Effector memory CD8-positive, alpha-beta T cell (primary cell): Measurements from ENCODE around the gene ABHD17B.
A peak's percentile ranks its signal among the peaks of the same experiment; 100 is the strongest.

ENCODE experiments used
- ATAC-seq: fragments of 150-1000 bp; cut with Tn5 transposase; replicated peaks from 2 replicates; pipeline ENCODE4 v1.10.0; 2021; ENCODE audit warnings: mild to moderate bottlenecking, moderate library complexity
- DNase-seq, 3 experiments: peaks; one replicate each; pipeline ENCODE4 v3.0.0; 2021
- H3K27ac Mint-ChIP-seq, 2 donors: one replicate each; pipeline ENCODE4 v1.8.0; 2022; ENCODE audit warnings: mild to moderate bottlenecking in 2 of 2, mixed read lengths in 2 of 2, moderate library complexity in 2 of 2
- H3K27me3 Mint-ChIP-seq, 2 donors: one replicate each; pipeline ENCODE4 v1.8.0; 2022; ENCODE audit warnings: mixed read lengths in 2 of 2
- H3K36me3 Mint-ChIP-seq: one replicate; pipeline ENCODE4 v1.8.0; 2022; ENCODE audit warnings: mild to moderate bottlenecking, moderate library complexity, mixed read lengths; ENCODE audit not compliant: insufficient read depth
- H3K4me1 Mint-ChIP-seq, 2 donors: one replicate each; pipeline ENCODE4 v1.8.0; 2022; ENCODE audit warnings: low read depth in 2 of 2, mixed read lengths in 2 of 2
- H3K4me3 Mint-ChIP-seq, 2 donors: one replicate each; pipeline ENCODE4 v1.8.0; 2022; ENCODE audit warnings: mild to moderate bottlenecking in 2 of 2, mixed read lengths in 2 of 2, moderate library complexity in 2 of 2
- H3K9me3 Mint-ChIP-seq, 2 donors: one replicate each; pipeline ENCODE4 v1.8.0; 2022; ENCODE audit warnings: mixed read lengths in 2 of 2

The ABHD17B gene

DNA sequence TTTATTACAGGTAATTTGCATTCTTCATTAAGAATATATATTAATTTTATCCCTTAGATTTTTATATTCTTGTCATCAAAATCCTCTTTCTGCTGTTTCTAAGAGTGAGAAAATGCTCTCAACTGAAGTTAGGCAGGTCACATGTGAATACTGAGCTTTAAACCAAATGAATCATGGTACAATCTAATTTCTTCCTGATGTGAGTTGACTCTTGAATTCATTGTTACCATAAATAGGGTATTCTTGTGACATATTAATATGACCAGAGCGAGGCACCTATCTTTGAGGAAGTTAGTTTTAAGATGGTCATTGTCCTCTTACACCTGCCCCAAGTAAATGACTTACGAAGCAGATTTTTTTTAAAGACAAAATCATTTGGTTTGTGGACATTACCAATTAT, 17.8 kb upstream of the ABHD17B start:
- Mint-ChIP-seq H3K4me1 (peaks cover 0 to 11% of the 10 kb centered on the region in 2 donors), H3K27me3 (no peaks in the 10 kb centered on the region), H3K36me3 (peaks cover 5% of the 10 kb centered on the region), H3K9me3 (no peaks in the 10 kb centered on the region), H3K4me3 (no peak overlapping the region), H3K27ac (no peak overlapping the region)
- ATAC-seq (no peak), DNase-seq (no peak)

GRCh38 chr9:71928376-71928775, 17.4 kb upstream of the ABHD17B start:
- Mint-ChIP-seq H3K27me3 (no peaks in the 10 kb centered on the region), H3K4me3 (no peak overlapping the region)
- ATAC-seq = no peak

DNA sequence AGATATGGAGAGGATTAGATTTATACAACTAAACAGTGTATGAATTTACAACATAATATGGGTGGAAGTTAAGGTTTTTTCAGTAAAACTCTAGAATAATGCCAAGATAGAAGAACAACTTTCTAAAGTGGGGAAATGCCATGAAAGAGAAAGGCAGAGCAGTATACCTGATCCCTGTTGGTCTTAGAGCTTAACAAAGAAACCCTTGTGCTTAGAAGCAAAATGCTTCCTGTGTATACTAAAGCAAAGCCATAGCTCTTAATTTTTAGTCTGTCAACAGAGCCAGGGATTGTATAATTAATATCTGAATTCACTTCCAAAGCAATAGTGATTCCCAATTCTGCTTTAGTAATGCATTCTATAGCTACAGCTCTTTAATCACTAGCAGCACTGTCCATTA, 14.8 kb upstream of the ABHD17B start:
- Mint-ChIP-seq H3K9me3 (no peaks in the 10 kb centered on the region), H3K36me3 (peaks cover 8% of the 10 kb centered on the region), H3K27ac (no peak overlapping the region), H3K4me1 (peaks cover 2 to 8% of the 10 kb centered on the region in 2 donors), H3K4me3 (no peak overlapping the region), H3K27me3 (no peaks in the 10 kb centered on the region)
- ATAC-seq = no peak
- DNase-seq = no peak

More at GRCh38 chr9:71928376-71928775, 17.4 kb upstream of the ABHD17B start:
- H3K4me1 Mint-ChIP-seq = peaks cover 2 to 11% of the 10 kb centered on the region in 2 donors
- H3K9me3 Mint-ChIP-seq = no peaks in the 10 kb centered on the region
- DNase-seq = no peak
- H3K36me3 Mint-ChIP-seq = peaks cover 5% of the 10 kb centered on the region
- H3K27ac Mint-ChIP-seq = no peak overlapping the region

DNA sequence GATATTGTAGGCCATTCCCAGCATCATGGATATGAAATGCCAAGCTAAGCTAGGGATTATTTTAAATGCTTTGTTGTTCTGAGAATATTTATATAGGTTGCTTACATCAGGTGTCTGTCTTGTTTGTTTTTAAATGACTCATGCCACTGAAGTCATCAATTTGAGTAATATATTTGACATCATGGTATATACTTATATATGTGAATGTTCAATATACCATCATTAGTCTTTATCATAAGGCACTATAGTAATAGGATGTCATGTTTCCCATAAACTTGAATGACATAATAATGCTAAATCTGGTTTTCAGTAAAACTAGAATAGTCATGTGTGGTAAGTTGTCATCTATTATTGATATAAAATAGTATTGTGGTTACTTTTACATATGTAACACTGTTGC, 13.6 kb upstream of the ABHD17B start:
- H3K4me3 Mint-ChIP-seq = no peak overlapping the region
- no peaks in the 10 kb centered on the region for H3K27me3 Mint-ChIP-seq
- H3K4me1 Mint-ChIP-seq = peaks cover 2 to 8% of the 10 kb centered on the region in 2 donors
- no peak for ATAC-seq
- no peak overlapping the region for H3K27ac Mint-ChIP-seq
- DNase-seq = no peak
- peaks cover 8% of the 10 kb centered on the region for H3K36me3 Mint-ChIP-seq
- H3K9me3 Mint-ChIP-seq = no peaks in the 10 kb centered on the region

GRCh38 chr9:71921190-71921814, 10.3 kb upstream of the ABHD17B start:
- Mint-ChIP-seq H3K4me1 (peaks cover 15 to 30% of the 10 kb centered on the region in 2 donors), H3K36me3 (peaks cover 8% of the 10 kb centered on the region), H3K27me3 (no peaks in the 10 kb centered on the region), H3K4me3 (no peak overlapping the region), H3K9me3 (no peaks in the 10 kb centered on the region), H3K27ac (peak overlapping the region in 1 of 2 donors; percentile 22)
- ATAC-seq (no peak), DNase-seq (no peak)

DNA sequence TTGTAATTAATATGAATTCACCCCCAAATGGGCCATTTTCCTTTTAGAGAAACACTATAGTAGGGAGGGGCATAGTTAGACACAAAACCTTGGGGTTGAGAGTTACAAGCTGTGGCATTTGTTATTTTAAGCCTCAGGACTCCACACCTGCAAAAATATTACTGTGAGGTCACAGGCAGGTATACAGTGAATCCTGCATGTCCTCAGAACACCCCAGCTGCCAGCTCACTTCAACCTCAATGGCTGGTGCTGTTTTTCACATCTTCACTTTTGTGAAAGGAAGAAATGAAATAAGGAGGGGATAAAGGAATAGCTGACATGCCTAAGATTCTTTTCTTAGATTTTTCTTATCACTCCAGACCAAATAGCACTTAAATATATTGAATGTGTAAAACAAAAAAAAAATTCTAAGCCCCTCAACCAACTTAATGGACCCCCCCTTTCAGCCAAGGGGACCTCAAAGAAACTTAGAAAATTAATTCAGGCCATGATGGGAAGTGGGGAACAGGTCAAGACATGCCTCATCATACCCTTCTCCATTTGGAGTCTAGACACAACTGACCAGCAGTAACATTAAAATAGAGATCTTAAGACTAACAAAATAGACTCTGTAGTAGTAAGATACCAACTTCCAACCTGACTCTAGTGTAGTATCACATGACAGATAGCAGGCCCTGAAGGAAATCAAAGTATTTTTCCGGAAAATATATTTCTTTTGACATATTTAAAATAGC, 9.6 kb upstream of the ABHD17B start:
- Mint-ChIP-seq H3K4me3 (no peak overlapping the region), H3K27me3 (no peaks in the 10 kb centered on the region), H3K27ac (peak overlapping the region in 1 of 2 donors; percentile 22), H3K36me3 (peaks cover 8% of the 10 kb centered on the region), H3K4me1 (peaks cover 18 to 35% of the 10 kb centered on the region in 2 donors), H3K9me3 (no peaks in the 10 kb centered on the region)
- DNase-seq (no peak), ATAC-seq (no peak)

- DNase-seq (no peak), ATAC-seq (no peak)
- Mint-ChIP-seq H3K27me3 (no peaks in the 10 kb centered on the region), H3K4me1 (peaks cover 22 to 41% of the 10 kb centered on the region in 2 donors), H3K4me3 (no peak overlapping the region), H3K9me3 (no peaks in the 10 kb centered on the region), H3K27ac (no peak overlapping the region), H3K36me3 (peaks cover 3% of the 10 kb centered on the region)
These were observed 7.4 kb upstream of the ABHD17B start for GRCh38 chr9:71918419-71918818.

DNA sequence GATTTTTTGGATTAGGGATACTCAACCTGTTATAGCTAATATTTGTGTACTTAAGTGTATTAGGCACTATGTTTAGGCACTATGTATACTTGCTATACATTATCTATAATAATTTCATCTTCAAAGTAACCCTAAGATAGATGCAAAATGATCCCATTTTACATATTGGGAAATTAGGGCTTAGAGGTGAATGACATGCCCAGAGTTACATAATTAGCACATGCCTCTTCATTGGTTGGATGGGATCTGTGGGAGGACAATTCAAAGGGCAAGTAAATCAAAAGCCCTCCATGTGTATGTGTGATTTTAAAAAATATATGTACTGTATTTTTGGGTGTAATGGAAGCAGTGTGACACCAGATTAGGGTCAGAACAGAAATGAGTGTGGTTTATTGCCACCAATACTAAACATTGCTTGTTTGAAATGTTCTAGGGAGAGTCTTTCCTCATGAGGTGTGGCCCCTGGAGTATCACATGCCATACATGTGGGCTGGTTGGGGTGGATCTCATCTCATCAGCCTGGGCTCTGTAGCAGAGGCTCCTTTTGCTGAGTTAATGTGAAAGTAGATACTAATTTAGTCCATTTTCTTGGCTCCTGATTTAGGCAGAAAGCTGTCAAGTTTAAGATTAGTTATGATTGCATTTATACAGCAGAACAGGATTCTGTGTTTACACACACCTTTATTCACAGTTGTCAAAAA, 6.0 kb upstream of the ABHD17B start:
- no peak overlapping the region for H3K27ac Mint-ChIP-seq
- DNase-seq = no peak

DNA sequence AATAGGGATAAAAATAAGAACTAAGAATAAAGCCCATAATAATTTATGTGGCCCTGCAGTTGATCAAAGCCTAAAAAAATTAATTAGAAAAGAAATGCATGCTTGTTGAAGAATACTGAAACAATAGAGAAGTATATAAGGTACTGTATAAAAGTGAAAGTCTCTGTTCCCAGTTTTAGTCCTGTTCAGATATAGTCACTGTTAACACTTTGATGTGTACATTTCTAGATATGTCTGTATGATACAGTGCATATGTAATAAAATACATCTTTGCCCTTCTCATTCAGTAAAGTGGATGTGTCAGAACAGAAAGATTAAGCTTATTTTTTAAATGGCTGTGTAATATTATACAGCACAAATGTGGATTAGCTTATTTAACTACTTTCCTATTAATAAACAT, 4.5 kb upstream of the ABHD17B start:
- H3K9me3 Mint-ChIP-seq = no peaks in the 10 kb centered on the region
- H3K27me3 Mint-ChIP-seq = no peaks in the 10 kb centered on the region
- ATAC-seq (no peak), DNase-seq (no peak)
- H3K4me3 Mint-ChIP-seq = no peak overlapping the region
- peaks cover 8% of the 10 kb centered on the region for H3K36me3 Mint-ChIP-seq
- H3K4me1 Mint-ChIP-seq = peaks cover 29 to 53% of the 10 kb centered on the region in 2 donors
- H3K27ac Mint-ChIP-seq = no peak overlapping the region

More for the DNA sequence above, 6.0 kb upstream of the ABHD17B start:
- Mint-ChIP-seq H3K27me3 (no peaks in the 10 kb centered on the region), H3K36me3 (no peaks in the 10 kb centered on the region), H3K4me3 (no peak overlapping the region), H3K9me3 (no peaks in the 10 kb centered on the region), H3K4me1 (peaks cover 21 to 47% of the 10 kb centered on the region in 2 donors)
- ATAC-seq = no peak

- Mint-ChIP-seq H3K4me3 (peak overlapping the region; percentile 91 to 93), H3K27ac (peak overlapping the region; percentile 93 to 97), H3K4me1 (peaks cover 30 to 65% of the 10 kb centered on the region in 2 donors), H3K9me3 (no peaks in the 10 kb centered on the region), H3K27me3 (no peaks in the 10 kb centered on the region), H3K36me3 (peaks cover 14% of the 10 kb centered on the region)
- ATAC-seq = no peak
- no peak for DNase-seq
These were observed 929 bp upstream of the ABHD17B start for GRCh38 chr9:71911908-71912335.

GRCh38 chr9:71910650-71911060, 338 bp downstream of the ABHD17B start:
- peaks cover 14% of the 10 kb centered on the region for H3K36me3 Mint-ChIP-seq
- H3K27ac Mint-ChIP-seq = peak overlapping the region; percentile 93 to 97
- H3K27me3 Mint-ChIP-seq = no peaks in the 10 kb centered on the region
- DNase-seq (no peak), ATAC-seq (peak; percentile 20)
- H3K9me3 Mint-ChIP-seq = no peaks in the 10 kb centered on the region
- peaks cover 27 to 63% of the 10 kb centered on the region in 2 donors for H3K4me1 Mint-ChIP-seq
- H3K4me3 Mint-ChIP-seq = peak overlapping the region; percentile 91 to 93

DNA sequence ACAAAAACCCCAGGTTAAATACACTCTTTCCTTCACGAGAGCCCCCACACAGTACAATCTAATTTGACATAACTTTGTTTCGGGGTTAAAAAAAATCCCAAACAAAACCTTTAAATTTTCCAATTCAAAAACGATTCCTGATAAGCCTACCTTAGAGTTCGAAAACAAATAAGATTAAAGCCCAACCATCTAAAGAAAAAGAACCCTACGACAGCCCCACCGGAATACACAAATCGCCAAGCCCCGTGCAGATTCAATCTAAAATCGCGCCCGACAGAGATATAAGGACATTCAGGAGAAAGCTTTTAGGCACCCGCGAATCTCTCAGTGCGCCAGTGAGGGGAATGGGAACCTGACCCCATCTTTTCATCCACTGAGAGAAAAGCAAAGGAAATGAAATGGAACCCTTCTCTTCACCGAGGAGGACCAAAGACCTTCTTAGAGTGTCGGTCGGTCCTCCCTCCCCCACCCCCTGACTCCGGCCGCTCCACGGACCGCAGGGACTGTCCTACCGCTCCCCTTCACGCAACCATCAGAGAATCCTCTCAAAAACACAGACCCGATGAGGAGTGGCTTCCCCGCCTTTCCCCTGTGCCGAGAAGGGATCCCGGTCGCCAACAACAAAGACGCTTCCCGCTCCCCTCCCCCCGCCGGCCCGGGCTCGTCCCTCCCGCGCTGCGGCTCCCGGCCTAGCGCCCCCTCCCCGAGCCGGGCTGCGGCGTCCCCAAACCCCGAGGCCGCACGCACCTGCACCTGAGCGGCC, 925 bp downstream of the ABHD17B start:
- peaks cover 28 to 60% of the 10 kb centered on the region in 2 donors for H3K4me1 Mint-ChIP-seq
- ATAC-seq (no peak), DNase-seq (peak in 1 of 3 experiments; percentile 3)
- peak overlapping the region; percentile 91 to 93 for H3K4me3 Mint-ChIP-seq
- H3K36me3 Mint-ChIP-seq = peaks cover 14% of the 10 kb centered on the region
- no peaks in the 10 kb centered on the region for H3K9me3 Mint-ChIP-seq
- no peaks in the 10 kb centered on the region for H3K27me3 Mint-ChIP-seq
- peak overlapping the region; percentile 85 to 88 for H3K27ac Mint-ChIP-seq

- Mint-ChIP-seq H3K27ac (peak overlapping the region in 1 of 2 donors; percentile 85), H3K9me3 (no peaks in the 10 kb centered on the region), H3K36me3 (peaks cover 14% of the 10 kb centered on the region), H3K27me3 (no peaks in the 10 kb centered on the region), H3K4me3 (peak overlapping the region; percentile 91 to 93), H3K4me1 (peaks cover 24 to 57% of the 10 kb centered on the region in 2 donors)
- DNase-seq = no peak
- no peak for ATAC-seq
These were observed 2.2 kb downstream of the ABHD17B start for GRCh38 chr9:71908825-71909224.
